Fibroblast of pulmonary artery (primary cell): ENCODE results near the gene PCDHA1.
"Not testable (repeated sequence)": the region's sequence is repeated elsewhere in the genome, so short reads cannot be mapped to it uniquely, and the experiment has no call there.

Experiments
- DNase-seq: peaks from one replicate; pipeline ENCODE4 v3.0.0-alpha.2; 2010; ENCODE audit warnings: low read depth
- H3K4me3 ChIP-seq: replicated peaks from 2 replicates; pipeline ENCODE4 v1.5.1; 2011; ENCODE audit warnings: low read depth, mild to moderate bottlenecking, control low read depth, low read length, moderate library complexity
- TF ChIP-seq, protein P1 (sequence below): IDR thresholded peaks from 2 replicates; pipeline ENCODE4 v1.5.1; 2011; ENCODE audit warnings: mild to moderate bottlenecking, control low read depth, low read length, inconsistent platforms; ENCODE audit errors: missing control alignments

PCDHA1 gene

GRCh38 chr5:140800816-140801493 lies 15.0 kb downstream of the PCDHA1 start, which contains the start of gene PCDHA3:
PCDHA3 (plus strand) TSS chr5:140801057.
- peak; percentile 50 for DNase-seq
- TF ChIP-seq, protein P1, sequence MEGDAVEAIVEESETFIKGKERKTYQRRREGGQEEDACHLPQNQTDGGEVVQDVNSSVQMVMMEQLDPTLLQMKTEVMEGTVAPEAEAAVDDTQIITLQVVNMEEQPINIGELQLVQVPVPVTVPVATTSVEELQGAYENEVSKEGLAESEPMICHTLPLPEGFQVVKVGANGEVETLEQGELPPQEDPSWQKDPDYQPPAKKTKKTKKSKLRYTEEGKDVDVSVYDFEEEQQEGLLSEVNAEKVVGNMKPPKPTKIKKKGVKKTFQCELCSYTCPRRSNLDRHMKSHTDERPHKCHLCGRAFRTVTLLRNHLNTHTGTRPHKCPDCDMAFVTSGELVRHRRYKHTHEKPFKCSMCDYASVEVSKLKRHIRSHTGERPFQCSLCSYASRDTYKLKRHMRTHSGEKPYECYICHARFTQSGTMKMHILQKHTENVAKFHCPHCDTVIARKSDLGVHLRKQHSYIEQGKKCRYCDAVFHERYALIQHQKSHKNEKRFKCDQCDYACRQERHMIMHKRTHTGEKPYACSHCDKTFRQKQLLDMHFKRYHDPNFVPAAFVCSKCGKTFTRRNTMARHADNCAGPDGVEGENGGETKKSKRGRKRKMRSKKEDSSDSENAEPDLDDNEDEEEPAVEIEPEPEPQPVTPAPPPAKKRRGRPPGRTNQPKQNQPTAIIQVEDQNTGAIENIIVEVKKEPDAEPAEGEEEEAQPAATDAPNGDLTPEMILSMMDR, result peak; percentile 26
- H3K4me3 ChIP-seq, result peak within 1 kb of the TSS; percentile 37

- TF ChIP-seq, protein P1, result peak; percentile 16
- peak overlapping the region; percentile 37 for H3K4me3 ChIP-seq
- peak; percentile 10 for DNase-seq
These were observed 15.5 kb downstream of the PCDHA1 start for GRCh38 chr5:140801494-140801841.

DNA sequence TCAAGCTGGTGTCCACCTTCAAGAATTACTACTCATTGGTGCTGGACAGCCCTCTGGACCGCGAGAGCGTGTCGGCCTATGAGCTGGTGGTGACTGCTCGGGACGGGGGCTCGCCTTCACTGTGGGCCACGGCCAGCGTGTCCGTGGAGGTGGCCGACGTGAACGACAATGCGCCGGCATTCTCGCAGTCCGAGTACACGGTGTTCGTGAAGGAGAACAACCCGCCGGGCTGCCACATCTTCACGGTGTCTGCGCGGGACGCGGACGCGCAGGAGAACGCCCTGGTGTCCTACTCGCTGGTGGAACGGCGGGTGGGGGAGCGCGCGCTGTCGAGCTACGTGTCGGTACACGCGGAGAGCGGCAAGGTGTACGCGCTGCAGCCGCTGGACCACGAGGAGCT lies 16.4 kb downstream of the PCDHA1 start:
- DNase-seq, H3K4me3 ChIP-seq: not testable (repeated sequence)

- H3K4me3 ChIP-seq, result no peak overlapping the region
- TF ChIP-seq, protein P1, result no peak
- no peak for DNase-seq
These were observed 16.9 kb downstream of the PCDHA1 start for GRCh38 chr5:140802781-140803271.

DNA sequence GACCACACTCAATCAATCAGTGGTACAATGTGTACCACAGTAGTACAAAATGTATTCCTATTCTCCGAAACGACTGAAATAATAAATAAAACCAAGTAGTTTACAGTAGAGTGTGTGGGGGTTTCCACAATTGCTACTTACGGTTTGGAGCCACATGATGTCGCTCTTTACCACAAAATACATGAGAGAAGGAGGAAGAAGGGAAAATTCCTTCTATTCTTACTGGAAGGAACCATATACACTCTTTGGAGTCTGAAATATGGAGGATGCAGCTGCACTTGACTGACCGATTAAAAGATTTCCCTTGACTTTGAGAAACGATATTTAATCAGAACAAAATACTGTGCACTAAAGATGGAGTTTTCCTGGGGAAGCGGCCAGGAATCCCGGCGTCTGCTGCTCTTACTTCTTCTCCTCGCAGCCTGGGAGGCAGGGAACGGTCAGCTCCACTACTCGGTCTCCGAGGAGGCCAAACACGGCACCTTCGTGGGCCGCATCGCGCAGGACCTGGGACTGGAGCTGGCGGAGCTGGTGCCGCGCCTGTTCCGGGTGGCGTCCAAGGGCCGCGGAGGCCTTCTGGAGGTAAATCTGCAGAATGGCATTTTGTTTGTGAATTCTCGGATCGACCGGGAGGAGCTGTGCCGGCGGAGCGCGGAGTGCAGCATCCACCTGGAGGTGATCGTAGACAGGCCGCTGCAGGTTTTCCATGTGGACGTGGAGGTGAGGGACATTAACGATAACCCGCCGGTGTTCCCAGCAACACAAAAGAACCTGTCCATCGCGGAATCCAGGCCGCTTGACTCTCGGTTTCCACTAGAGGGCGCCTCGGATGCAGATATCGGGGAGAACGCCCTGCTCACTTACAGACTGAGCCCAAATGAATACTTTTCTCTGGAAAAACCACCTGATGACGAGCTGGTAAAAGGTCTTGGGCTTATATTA lies 21.2 kb downstream of the PCDHA1 start, which contains the start of gene PCDHA4:
PCDHA4 (plus strand) TSS at position 235 of the 942 bp plus-strand sequence.
- DNase-seq, result peak; percentile 6
- TF ChIP-seq, protein P1, result peak; percentile 15
- peak within 1 kb of the TSS; percentile 28 for H3K4me3 ChIP-seq

GRCh38 chr5:140808241-140808888 lies 22.4 kb downstream of the PCDHA1 start:
- DNase-seq, H3K4me3 ChIP-seq: not testable (repeated sequence)

- no peak for DNase-seq
These were observed 22.9 kb downstream of the PCDHA1 start for GRCh38 chr5:140808889-140809291.

More at GRCh38 chr5:140808889-140809291, 22.9 kb downstream of the PCDHA1 start:
- TF ChIP-seq, protein P1, result no peak
- no peak overlapping the region for H3K4me3 ChIP-seq
